GM19240 (cell line): ENCODE results near the gene NXPH2.
"Not testable (repeated sequence)": the region's sequence is repeated elsewhere in the genome, so short reads cannot be mapped to it uniquely, and the experiment has no call there.

Experiments
- DNase-seq: peaks from one replicate; pipeline ENCODE4 v3.0.0; 2011; ENCODE audit warnings: low spot score; ENCODE audit not compliant: insufficient read length

Gene NXPH2

GRCh38 chr2:138757384-138757783 lies 22.8 kb downstream of the NXPH2 start:
- no peak for DNase-seq

DNA sequence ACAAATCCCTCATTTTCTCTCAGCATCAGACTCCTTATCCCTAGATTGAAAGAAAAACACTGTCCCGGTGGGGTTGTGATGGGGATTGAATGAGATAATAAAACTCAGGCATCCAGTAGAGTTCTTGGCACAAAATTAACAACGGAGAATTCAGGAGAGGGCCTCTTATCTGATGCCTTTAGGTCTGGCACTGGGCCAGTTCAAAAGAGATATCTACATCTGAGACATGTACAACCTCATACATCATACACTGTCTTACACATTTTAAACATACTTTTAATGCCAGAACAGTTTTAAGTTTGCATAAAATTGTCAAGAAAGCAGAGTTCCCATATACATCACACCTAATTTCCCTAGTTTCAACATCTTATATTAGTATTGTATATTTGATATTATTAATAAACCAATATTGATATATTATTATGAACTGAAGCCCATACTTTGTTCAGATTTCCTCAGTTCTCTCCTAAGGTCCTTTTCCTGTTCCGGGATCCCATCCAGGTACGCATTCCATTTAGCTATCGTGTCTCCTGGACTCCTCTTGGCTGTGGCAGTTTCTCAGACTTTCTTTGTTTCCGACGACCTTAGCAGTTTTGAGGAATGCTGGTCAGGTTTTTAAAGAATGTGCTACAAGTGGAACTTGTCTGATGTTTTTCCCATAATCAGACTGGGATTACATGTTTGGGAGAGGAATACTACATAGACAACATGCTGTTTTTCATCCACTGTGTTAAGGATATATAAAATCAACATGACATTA lies 27.8 kb downstream of the NXPH2 start:
- no peak for DNase-seq

DNA sequence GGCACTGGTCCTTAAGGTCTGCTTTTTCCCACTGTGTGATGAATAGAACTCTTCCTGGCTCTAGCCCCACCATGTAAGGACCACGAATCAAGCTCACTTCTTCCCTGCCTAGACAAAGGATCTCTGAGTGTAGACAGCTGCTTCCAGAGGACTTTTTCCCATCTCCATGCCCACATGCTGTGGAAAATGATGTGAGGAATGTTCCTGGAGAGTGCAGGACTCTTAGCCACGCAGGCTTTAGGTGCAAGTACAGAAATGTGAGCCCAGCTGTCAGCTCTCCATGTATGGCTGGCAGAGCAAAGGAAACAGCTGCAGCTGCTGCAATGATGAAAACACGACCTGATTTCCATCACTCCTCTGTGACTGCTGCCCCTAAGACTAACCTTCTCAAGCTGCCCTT lies 35.5 kb downstream of the NXPH2 start:
- DNase-seq, result no peak

DNA sequence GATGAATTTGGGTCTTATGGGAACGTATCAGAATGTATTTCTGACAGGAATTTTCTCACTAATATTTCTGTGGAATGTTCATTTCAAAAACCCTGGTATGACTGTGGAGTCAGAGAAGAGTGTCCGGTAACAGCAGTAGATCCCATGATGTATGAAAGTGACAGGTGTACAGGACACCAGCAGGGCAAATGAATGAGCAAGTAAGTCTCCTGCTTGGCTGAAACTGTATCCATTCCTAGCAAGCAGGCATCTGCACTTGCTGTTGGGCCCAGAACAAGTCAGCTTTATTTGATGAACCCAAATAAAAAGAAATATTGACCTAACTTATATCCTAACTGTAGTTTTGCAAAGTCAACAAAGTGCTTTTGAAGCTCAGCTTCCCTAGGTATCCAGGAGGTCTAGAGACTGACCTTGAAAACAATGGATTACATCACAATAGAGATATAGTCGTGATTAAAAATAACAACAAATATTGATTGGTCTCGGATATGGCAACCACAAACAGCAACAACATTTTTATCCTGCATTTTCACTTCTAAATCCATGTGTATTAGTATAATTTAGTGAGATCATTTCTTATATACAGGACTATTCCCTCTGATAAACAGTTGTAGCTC lies 37.6 kb downstream of the NXPH2 start:
- no peak for DNase-seq

DNA sequence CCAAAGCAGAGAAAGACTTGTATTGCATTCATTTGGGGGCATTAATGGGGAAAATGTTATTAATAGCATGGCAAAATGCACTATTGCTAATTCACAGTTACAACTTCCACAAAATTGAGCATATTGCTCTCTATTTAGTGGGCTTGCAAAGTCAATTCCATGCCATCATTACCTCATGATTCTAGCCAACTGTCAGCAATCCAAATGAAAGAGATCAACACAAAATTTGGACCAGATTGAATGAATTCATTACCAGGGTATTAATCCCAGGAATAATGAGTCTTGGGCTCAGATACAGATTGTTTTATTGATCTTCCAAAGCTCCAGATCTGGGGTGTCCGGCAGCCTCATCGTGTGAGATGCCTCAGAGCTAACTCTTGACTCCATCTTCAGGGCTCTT lies 38.3 kb downstream of the NXPH2 start:
- no peak for DNase-seq

DNA sequence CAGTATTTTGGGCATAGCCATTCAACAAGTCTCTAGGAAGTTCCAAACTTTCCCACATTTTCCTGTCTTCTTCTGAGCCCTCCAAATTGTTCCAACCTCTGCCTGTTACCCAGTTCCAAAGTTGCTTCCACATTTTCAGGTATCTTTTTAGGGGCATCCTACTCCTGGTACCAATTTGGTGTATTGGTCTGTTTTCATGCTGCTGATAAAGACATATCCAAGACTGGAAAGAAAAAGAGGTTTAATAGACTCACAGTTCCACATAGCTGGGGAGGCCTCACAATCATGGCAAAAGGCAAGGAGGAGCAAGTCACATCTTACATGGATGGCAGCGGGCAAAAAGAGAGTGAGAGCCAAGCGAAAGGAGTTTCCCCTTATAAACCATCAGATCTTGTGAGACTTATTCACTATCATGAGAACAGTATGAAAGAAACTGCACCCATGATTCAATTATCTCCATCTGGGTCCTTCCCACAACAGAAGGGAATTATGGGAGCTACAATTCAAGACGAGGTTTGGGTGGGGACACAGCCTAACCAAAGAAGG lies 43.1 kb downstream of the NXPH2 start:
- DNase-seq, result not testable (repeated sequence)

- no peak for DNase-seq
Observed at GRCh38 chr2:138732651-138733050, 47.5 kb downstream of the NXPH2 start.

- DNase-seq, result no peak
Observed at GRCh38 chr2:138730497-138731030, 49.6 kb downstream of the NXPH2 start.

GRCh38 chr2:138727956-138728355 lies 52.2 kb downstream of the NXPH2 start:
- DNase-seq, result no peak

DNA sequence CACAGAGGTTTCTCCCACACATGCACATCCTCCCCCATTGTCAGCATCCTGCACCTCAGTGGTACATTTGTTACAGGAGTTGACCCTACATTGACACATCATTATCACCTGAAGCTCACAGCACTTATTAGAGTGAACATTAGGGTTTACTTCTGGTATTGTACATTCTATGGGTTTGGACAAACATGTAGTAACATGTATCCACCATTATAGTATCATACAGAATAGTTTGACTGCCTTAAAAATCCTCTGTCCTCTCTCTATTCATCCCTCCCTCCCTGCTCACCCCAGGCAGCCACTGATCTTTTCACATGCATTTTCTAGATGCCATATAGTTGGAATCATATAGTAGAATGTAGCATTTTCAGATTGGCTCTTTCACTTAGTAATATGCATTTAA lies 53.5 kb downstream of the NXPH2 start:
- no peak for DNase-seq

- DNase-seq, result no peak
Observed at GRCh38 chr2:138724729-138725459, 55.3 kb downstream of the NXPH2 start.

DNA sequence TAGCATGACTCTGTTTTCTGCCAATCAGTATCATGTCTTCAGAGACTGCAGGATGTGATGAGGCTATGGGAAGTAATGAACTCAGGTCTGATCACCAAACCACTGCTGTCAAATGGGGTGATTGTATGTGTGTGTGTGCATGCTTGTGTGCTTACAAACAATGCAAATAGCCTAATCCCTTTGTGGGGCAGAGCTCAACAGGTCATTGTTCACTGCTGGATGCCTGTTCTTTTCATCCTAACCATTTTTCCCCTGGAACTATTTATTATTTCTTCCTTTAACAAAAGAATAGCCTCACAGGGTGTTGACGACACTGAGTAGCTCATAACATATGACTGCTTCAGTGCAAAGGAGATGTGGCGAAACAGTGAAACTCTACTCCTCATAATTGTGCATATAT lies 55.9 kb downstream of the NXPH2 start:
- DNase-seq, result no peak

DNA sequence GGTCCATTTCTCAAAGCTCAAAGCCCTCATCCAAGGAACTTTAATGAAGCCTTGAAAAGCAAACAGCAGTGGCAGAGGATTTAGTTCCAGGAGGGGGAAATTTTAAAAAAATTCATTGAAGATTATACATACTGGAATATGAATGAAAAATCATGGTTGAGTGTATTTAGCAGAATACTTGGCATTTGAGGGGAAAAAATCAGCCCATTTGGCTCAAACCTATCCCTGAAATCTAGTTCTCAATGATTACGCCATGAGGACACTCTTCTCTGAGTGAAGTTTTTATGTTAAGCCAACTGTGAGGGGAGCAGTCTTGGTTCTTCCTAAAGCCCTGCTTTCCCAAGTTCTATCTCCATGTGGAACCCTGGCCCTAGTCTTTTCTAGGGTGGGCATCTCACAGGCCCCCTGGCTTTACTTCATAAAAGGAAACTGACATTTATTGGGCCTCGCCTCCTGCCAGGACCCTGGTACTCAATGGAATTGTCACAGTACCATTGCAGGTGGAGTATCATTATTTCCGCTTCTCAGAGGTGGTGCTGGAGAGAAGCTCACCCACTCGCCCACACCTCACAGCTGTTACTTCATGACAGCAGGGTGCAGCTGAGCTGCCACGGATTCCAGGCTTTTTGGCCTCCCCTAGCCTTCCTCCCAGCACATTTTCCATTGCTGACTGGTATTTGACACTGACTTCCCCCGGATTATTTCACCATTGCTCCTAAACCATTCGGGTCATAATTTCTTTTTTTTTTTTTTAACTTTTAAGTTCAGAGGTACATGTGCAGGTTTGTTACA lies 56.8 kb downstream of the NXPH2 start:
- DNase-seq, result no peak

GRCh38 chr2:138722316-138722715 lies 57.9 kb downstream of the NXPH2 start:
- no peak for DNase-seq

GRCh38 chr2:138720035-138720838 lies 60.0 kb downstream of the NXPH2 start:
- no peak for DNase-seq

DNA sequence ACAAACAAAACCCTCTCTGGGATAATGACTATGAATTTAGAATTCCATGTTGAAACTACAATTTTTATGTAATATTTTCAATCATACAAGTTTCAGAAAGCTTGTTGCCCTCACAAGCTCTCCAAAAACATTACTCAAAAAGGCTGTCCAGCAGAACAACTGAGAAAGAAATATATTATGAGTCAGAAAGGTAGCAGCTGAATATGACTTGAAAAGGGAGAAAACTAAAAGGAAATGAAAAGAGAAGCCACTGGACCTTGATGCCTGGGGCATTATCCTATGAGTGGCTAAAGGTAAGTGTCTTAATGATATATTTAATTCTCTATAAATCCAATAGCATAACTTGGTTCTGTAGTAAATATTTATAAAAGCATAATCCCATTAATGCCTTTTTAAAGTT lies 61.8 kb downstream of the NXPH2 start:
- DNase-seq, result no peak

DNA sequence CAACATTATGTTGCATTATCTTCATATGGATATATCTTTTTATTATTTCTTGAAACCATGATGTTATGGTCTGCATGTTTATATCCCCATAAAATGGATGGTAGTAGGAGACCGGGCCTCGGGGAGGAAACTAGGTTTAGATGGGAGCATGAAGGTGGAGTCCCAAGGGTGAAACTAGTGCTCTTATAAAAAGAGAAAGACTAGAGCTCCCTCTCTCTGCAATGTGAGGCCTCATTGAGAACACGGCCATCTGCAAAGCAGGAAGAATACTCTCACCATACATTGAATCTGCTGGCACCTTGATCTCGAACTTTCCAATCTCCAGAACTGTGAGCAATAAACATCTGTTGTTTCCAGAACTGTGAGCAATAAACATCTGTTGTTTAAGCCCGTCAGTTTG lies 64.0 kb downstream of the NXPH2 start:
- no peak for DNase-seq

- no peak for DNase-seq
Observed at GRCh38 chr2:138713504-138713903, 66.7 kb downstream of the NXPH2 start.

DNA sequence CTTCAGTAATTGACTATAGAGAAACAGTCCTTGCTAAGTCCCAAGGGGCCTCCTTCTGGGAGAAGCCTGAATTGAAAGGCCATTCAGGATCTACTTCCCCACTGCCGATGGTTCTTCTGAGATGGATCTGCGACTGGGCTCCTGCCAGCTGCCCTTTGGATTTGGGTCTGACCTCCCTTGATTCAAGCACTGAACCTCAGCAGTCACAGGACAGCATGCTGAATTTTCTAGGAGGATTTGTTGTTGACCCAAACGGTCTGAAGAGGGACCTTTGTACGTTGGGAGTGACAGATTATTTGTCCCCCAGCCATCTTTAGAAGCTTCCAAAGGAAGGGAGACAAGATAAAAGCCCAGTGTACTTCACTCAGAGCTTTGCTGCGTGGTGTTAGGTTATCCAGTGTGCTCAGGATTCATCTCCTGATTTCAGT lies 67.1 kb downstream of the NXPH2 start:
- no peak for DNase-seq
